ENCODE measurements around the gene SYT3.
"Not testable (repeated sequence)": the region's sequence is repeated elsewhere in the genome, so short reads cannot be mapped to it uniquely, and the experiment has no call there.

Gene SYT3

GRCh38 chr19:50640368-50640767 is 687 bp upstream of the SYT3 start:
- in situ Hi-C loops (cut with MboI; ENCODE audit: low sequenced_read_pairs): no loop called here

- in situ Hi-C loops (cut with MboI; ENCODE audit: low sequenced_read_pairs): no loop called here
These were observed 1.1 kb downstream of the SYT3 start for GRCh38 chr19:50638600-50638999.

GRCh38 chr19:50636317-50637085 is 3.2 kb downstream of the SYT3 start:
- in situ Hi-C loops (cut with MboI; ENCODE audit: low sequenced_read_pairs): no loop called here

GRCh38 chr19:50633973-50634372 is 5.7 kb downstream of the SYT3 start:
- in situ Hi-C loops (cut with MboI; ENCODE audit: low sequenced_read_pairs): no loop called here

GRCh38 chr19:50633359-50633758 is 6.3 kb downstream of the SYT3 start:
- in situ Hi-C loops (cut with MboI; ENCODE audit: low sequenced_read_pairs): no loop called here

GRCh38 chr19:50632151-50632835 is 7.4 kb downstream of the SYT3 start:
- in situ Hi-C loops (cut with MboI; ENCODE audit: low sequenced_read_pairs): no loop called here

GRCh38 chr19:50629801-50630200 is 9.9 kb downstream of the SYT3 start:
- in situ Hi-C loops (cut with MboI; ENCODE audit: low sequenced_read_pairs): no loop called here

GRCh38 chr19:50629194-50629593 is 10.5 kb downstream of the SYT3 start:
- in situ Hi-C loops (cut with MboI; ENCODE audit: low sequenced_read_pairs): no loop called here

GRCh38 chr19:50628551-50628950 is 11.1 kb downstream of the SYT3 start:
- in situ Hi-C loops (cut with MboI; ENCODE audit: low sequenced_read_pairs): no loop called here

GRCh38 chr19:50628146-50628545 is 11.5 kb downstream of the SYT3 start:
- in situ Hi-C loops (cut with MboI; ENCODE audit: low sequenced_read_pairs): no loop called here

GRCh38 chr19:50626795-50627194 is 12.9 kb downstream of the SYT3 start:
- in situ Hi-C loops (cut with MboI; ENCODE audit: low sequenced_read_pairs): no loop called here

- in situ Hi-C loops (cut with MboI; ENCODE audit: low sequenced_read_pairs): no loop called here
These were observed 13.7 kb downstream of the SYT3 start for GRCh38 chr19:50626011-50626410.

- in situ Hi-C loops (cut with MboI; ENCODE audit: low sequenced_read_pairs): no loop called here
These were observed 14.6 kb downstream of the SYT3 start for GRCh38 chr19:50624949-50625600.

- in situ Hi-C loops (cut with MboI; ENCODE audit: low sequenced_read_pairs): not testable (repeated sequence)
These were observed 19.2 kb downstream of the SYT3 start for GRCh38 chr19:50620394-50620906.

GRCh38 chr19:50619184-50619583 is 20.5 kb downstream of the SYT3 start:
- in situ Hi-C loops (cut with MboI; ENCODE audit: low sequenced_read_pairs): not testable (repeated sequence)

- in situ Hi-C loops (cut with MboI; ENCODE audit: low sequenced_read_pairs): not testable (repeated sequence)
These were observed 21.3 kb downstream of the SYT3 start for GRCh38 chr19:50618379-50618778.

- in situ Hi-C loops (cut with MboI; ENCODE audit: low sequenced_read_pairs): not testable (repeated sequence)
These were observed 26.9 kb downstream of the SYT3 start for GRCh38 chr19:50612504-50613404.

GRCh38 chr19:50607874-50608785 is 31.6 kb downstream of the SYT3 start:
- in situ Hi-C loops (cut with MboI; ENCODE audit: low sequenced_read_pairs): no loop called here

GRCh38 chr19:50607388-50607787 is 32.3 kb downstream of the SYT3 start:
- in situ Hi-C loops (cut with MboI; ENCODE audit: low sequenced_read_pairs): no loop called here

Measured in HL-60/S4 treated with retinoic acid at 250 ng/mL for 4 days and 3 days (cell line).